SK-N-MC (cell line): ENCODE results near the gene TBX21.

ENCODE experiments used
- DNase-seq: peaks from one replicate; pipeline ENCODE4 v3.0.0-alpha.2; 2011; ENCODE audit warnings: low read depth, low spot score
- H3K27ac ChIP-seq: fragments of 200-600 bp; sonication (generic); 2 replicates; pipeline ENCODE4 v1.5.1; 2016; ENCODE audit warnings: mixed run types
- H3K36me3 ChIP-seq: fragments of 200-600 bp; sonication (generic); 2 replicates; pipeline ENCODE4 v1.6.1; 2017; ENCODE audit warnings: antibody characterized with exemption, low read length, mixed read lengths; ENCODE audit not compliant: insufficient read depth
- H3K4me3 ChIP-seq: fragments of 200-600 bp; sonication (generic); 2 replicates; pipeline ENCODE4 v1.5.1; 2016
- H3K9ac ChIP-seq: fragments of 200-600 bp; sonication (generic); 2 replicates; pipeline ENCODE4 v1.8.0; 2017; ENCODE audit warnings: mixed run types, mixed read lengths; ENCODE audit not compliant: insufficient read length
- H3K9me3 ChIP-seq: fragments of 200-600 bp; sonication (generic); 2 replicates; pipeline ENCODE4 v1.6.1; 2017; ENCODE audit warnings: low read depth, mild to moderate bottlenecking, antibody characterized with exemption, low read length, moderate library complexity, mixed read lengths
- EZH2 ChIP-seq: fragments of 200-600 bp; sonication (generic); IDR thresholded peaks from one replicate; pipeline ENCODE4 v1.6.1; 2017; ENCODE audit warnings: antibody characterized with exemption
- FOXP2 ChIP-seq: optimal IDR thresholded peaks from 2 replicates; pipeline ENCODE3; 2011; ENCODE audit warnings: mild to moderate bottlenecking, moderate library complexity; ENCODE audit not compliant: insufficient read depth; ENCODE audit errors: extremely low read length, control extremely low read depth
- POLR2AphosphoS5 ChIP-seq: IDR thresholded peaks from 2 replicates; pipeline ENCODE4 v1.6.1; 2012; ENCODE audit warnings: mild to moderate bottlenecking, low read depth, low read length, borderline replicate concordance

The TBX21 gene

GRCh38 chr17:47709594-47709993 lies 23.4 kb upstream of the TBX21 start:
- no peak for DNase-seq
- Histone ChIP-seq H3K27ac (no peak overlapping the region), H3K9me3 (no peaks in the 10 kb centered on the region), H3K36me3 (peaks cover 4% of the 10 kb centered on the region; the same call in 1 of the 2 replicates), H3K4me3 (no peak overlapping the region), H3K9ac (no peak overlapping the region)
- TF ChIP-seq POLR2AphosphoS5 (no peak), FOXP2 (no peak), EZH2 (no peak)

DNA sequence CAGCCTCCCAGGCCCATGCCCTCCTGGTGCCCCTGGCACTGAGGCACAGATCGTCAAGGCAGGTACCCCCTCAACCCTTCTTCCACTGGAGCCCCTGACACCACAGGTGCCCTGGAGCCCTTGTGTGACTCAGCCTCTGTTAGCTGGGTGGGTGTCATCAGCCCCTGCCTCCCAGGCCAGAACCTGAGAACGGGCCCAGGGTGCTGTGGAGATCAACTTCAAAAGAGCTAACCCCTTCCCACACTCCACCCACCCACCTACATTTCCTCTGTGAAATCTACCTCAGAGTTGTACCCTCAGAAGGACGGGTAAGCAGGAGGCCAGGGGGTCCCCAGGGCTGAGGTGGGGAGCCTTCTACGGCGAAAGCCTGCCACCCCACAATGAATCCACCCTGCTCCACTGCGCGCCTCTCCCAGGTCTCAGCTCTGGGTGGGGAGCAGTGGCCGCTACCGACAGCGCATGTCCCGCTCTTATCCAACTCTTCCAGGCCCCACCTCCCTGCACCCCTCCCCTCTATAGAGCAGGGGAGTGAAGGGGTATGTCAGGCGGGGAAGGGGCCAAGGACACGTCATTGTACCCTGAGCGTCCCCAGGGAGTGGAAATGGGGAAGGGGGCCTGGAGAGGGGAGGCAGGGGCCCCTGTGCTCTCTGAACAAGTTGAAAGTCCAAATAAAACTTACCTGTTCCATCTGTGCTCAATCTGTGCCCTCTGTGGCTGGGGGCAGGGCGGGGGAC lies 21.5 kb upstream of the TBX21 start:
- Histone ChIP-seq H3K9ac (no peak overlapping the region), H3K9me3 (no peaks in the 10 kb centered on the region), H3K4me3 (no peak overlapping the region), H3K36me3 (peaks cover 4% of the 10 kb centered on the region; the same call in 1 of the 2 replicates), H3K27ac (no peak overlapping the region)
- no peak for DNase-seq
- no peak for TF ChIP-seq EZH2
- TF ChIP-seq POLR2AphosphoS5: no peak
- TF ChIP-seq FOXP2: no peak

GRCh38 chr17:47712330-47713023 lies 20.6 kb upstream of the TBX21 start:
- DNase-seq: no peak
- Histone ChIP-seq H3K9me3 (no peaks in the 10 kb centered on the region), H3K9ac (no peak overlapping the region), H3K4me3 (no peak overlapping the region), H3K36me3 (peaks cover 4% of the 10 kb centered on the region; the same call in 1 of the 2 replicates), H3K27ac (no peak overlapping the region)
- TF ChIP-seq POLR2AphosphoS5 (no peak), FOXP2 (no peak), EZH2 (no peak)

DNA sequence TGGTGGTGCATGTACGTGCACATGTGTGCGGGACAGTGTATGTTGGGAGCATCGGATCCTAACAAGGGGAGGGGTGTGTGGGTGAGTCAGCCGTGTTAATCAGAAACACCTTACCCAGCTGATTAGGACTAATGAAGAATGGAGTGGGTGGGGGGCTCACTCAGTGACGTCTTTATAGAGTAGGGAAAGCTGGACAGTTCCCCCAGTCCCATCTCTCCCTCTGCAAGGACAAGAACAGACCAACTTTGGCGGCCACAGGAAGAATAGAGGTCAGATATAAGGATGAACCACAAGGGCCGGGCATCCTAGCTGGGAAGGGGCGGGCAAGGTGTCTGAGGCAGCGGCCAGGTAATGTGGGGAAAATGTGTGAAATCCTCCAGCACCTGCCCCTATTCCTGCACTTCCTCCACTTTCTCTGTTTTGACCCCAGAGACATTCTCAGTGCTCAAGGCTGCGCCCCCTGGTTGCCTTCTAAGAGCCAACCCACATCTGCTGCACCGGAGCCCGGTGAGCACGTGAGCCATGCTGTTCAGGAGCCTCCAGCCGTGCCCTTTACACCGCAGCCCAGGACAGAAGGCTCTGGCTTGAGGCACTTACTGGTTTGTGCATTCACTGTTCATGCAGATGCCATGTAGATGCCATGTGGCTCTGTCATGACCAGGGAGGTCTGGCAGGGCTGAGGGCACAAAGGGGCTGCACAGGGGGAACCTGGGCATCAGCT lies 18.9 kb upstream of the TBX21 start:
- no peak overlapping the region for H3K27ac ChIP-seq
- H3K9me3 ChIP-seq: no peaks in the 10 kb centered on the region
- H3K36me3 ChIP-seq: peaks cover 4% of the 10 kb centered on the region; the same call in 1 of the 2 replicates
- no peak overlapping the region for H3K9ac ChIP-seq
- no peak for DNase-seq
- no peak overlapping the region for H3K4me3 ChIP-seq
- TF ChIP-seq FOXP2 (no peak), EZH2 (no peak), POLR2AphosphoS5 (no peak)

DNA sequence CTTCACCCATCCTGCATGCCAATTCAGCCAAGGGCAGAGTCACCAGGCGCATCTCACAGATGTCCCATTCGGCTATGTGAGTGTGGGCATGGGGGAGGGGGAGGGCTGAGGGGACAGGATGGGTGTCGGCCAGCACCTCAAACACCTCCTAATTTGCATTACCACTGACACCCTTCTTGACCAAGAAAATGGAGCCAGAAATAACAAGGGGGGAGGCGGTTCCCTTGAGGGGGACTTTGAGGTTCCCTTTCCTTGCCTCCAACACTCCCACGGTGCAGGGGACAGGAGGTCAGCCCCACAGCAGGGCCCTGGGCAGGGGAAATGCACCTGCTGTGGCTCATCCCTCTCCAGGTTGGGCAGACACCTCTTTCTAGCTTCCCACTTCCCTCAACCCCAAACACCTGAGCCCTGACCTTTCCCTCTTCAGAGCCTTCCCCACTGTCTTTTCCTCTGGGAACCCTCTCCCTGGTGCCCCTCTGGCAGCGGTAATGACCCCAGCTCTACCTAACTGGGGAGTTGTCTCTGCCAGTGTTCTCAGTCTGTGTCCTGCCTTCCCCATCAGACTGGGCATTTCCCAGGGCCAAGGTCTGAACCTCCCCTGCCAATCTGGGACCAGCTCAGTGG lies 18.2 kb upstream of the TBX21 start:
- peaks cover 4% of the 10 kb centered on the region; the same call in 1 of the 2 replicates for H3K36me3 ChIP-seq

DNA sequence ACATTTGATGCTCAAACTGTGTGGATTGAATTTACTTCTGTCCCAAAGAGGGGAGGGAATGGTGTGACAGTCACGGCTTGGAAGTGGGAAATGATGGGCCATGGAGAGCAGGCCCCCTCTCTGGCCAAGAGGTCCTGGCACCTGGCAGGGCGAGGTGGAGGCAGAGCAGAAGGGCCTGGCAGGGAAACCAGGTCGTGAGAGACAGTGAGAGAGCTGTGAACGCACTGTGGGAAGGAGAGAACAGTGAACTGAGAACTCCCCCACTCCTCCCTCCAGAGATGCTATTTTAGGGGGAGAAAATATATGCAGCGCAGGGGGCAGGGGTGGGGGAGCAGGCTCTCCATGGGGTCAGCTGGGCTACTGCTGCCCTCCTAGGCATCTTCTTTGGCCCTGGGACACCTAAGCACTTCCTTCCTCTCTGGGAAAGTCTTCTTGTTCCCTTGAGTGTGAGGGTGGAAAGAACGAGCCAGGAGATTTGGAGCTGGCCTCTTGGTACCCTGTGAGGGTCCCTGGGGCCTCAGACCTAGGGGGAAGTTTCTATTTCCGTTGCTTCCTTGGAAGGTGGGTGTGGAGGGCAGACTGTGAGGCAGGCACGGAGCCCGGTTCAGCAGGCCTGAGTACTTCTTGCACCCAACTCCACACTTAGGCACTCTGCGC lies 17.2 kb upstream of the TBX21 start:
- Histone ChIP-seq H3K9me3 (no peaks in the 10 kb centered on the region), H3K36me3 (no peaks in the 10 kb centered on the region; the same call in 1 of the 2 replicates), H3K27ac (no peak overlapping the region), H3K9ac (no peak overlapping the region), H3K4me3 (no peak overlapping the region)
- no peak for DNase-seq
- TF ChIP-seq FOXP2 (no peak), POLR2AphosphoS5 (no peak), EZH2 (no peak)

More for the DNA sequence above, 18.2 kb upstream of the TBX21 start:
- TF ChIP-seq FOXP2 (no peak), EZH2 (no peak), POLR2AphosphoS5 (no peak)
- no peak overlapping the region for H3K27ac ChIP-seq
- H3K4me3 ChIP-seq: no peak overlapping the region
- H3K9me3 ChIP-seq: no peaks in the 10 kb centered on the region
- no peak overlapping the region for H3K9ac ChIP-seq
- no peak for DNase-seq

DNA sequence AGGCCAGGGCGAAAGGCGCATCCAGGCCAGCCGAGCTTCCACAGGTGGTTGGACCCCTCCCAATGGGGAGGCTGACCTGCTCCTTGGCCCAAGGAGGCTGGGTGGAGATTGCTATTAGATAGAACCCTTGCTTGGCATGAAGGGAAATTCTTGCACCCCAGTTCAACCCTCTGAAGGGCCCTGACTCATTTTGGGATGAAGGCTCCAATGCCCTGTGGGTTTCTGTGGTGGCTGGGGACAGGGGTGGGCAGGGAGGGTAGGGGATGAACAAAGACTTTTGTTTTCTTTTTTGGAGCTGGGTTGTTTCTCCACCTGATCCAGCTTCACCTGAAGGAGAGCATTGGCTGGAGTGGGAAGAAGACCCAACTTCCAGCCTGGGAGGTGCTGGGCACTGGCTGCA lies 16.7 kb upstream of the TBX21 start:
- DNase-seq: no peak
- Histone ChIP-seq H3K36me3 (no peaks in the 10 kb centered on the region), H3K9ac (no peak overlapping the region), H3K27ac (no peak overlapping the region), H3K4me3 (no peak overlapping the region), H3K9me3 (no peaks in the 10 kb centered on the region)
- TF ChIP-seq POLR2AphosphoS5 (no peak), FOXP2 (no peak), EZH2 (no peak)
